ENCODE measurements around the gene CPLX1.

Gene CPLX1

DNA sequence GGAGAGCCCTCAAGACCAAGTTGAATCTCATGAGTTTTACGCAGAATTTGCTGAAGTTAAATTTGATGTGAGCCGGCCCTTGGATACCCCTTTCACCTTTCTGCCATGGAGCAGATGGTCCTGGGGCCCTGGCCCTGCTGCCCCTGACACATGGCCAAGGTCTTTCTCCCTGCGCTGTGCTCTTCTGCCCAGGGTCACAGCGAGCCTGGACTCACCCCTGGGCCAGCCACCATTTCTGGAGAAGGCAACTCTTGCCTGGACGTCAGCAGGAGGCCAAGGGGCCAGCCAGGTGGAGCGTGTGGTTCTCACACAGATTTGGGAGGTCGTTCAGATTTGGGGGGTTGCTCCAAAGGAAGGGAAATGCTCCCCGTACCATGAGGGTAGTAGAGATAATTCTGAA lies 90.3 kb downstream of the CPLX1 start:
- no peak for DNase-seq (ENCODE audit: low read depth, low spot score)

All from activated CD4-positive, CD25-positive, alpha-beta regulatory T cell treated with anti-CD3 and anti-CD28 coated beads, Interleukin-2, amount 50 U/mL, for 16 hours (primary cell).